OCI-LY7 (cell line): ENCODE measurements around the gene ENG. TPM values are rescaled to one million over a fixed set of nuclear protein-coding genes. Genes with fewer than 3 reads are reported as not detected.

ENCODE experiments used
- BruUV-seq: library from RNA; stranded (reverse); fragments of 400-500 nt; replicated peaks from 2 replicates; lab custom pipeline; 2021; lab: Mats Ljungman, UMichigan
- CTCF ChIA-PET: fragments of 300-600 bp; sonication (Branson Sonifier 250); formaldehyde crosslinking; loops from one replicate; lab custom pipeline; 2022; ENCODE audit warnings: antibody characterized with exemption; ENCODE audit not compliant: unreplicated experiment; lab: Charles Lee
- POLR2A ChIA-PET: fragments of 300-600 bp; sonication (Branson Sonifier 250); formaldehyde crosslinking; loops from one replicate; lab custom pipeline; 2022; ENCODE audit warnings: antibody characterized with exemption; lab: Charles Lee
- DNase-seq: peaks from one replicate; pipeline ENCODE4 v3.0.0-alpha.2; 2015; ENCODE audit warnings: low spot score
- H2AFZ ChIP-seq: fragments of 200-600 bp; sonication (generic), shearing (Covaris generic); 2 replicates; pipeline ENCODE4 v1.6.1; 2014; ENCODE audit warnings: mild to moderate bottlenecking, antibody characterized with exemption, low read length, moderate library complexity
- H3K27ac ChIP-seq: fragments of 200-600 bp; sonication (generic); 2 replicates; pipeline ENCODE4 v1.5.1; 2014; ENCODE audit warnings: mixed run types, low read depth, mild to moderate bottlenecking, moderate library complexity, low read length, inconsistent platforms; ENCODE audit not compliant: poor library complexity, severe bottlenecking
- H3K36me3 ChIP-seq: fragments of 200-600 bp; sonication (generic); 2 replicates; pipeline ENCODE4 v1.6.1; 2014; ENCODE audit warnings: mild to moderate bottlenecking, antibody characterized with exemption, low read length, moderate library complexity, mixed read lengths; ENCODE audit not compliant: insufficient read depth
- H3K4me1 ChIP-seq: fragments of 200-600 bp; sonication (generic); 2 replicates; pipeline ENCODE4 v1.5.1; 2014; ENCODE audit warnings: mild to moderate bottlenecking, low read length; ENCODE audit not compliant: insufficient read depth, poor library complexity, severe bottlenecking
- H3K4me2 ChIP-seq: fragments of 200-600 bp; sonication (generic); 2 replicates; pipeline ENCODE4 v1.6.1; 2014; ENCODE audit warnings: mild to moderate bottlenecking, low read length
- H3K4me3 ChIP-seq: fragments of 200-600 bp; sonication (generic); 2 replicates; pipeline ENCODE4 v1.5.1; 2014; ENCODE audit warnings: mild to moderate bottlenecking, low read depth, low read length; ENCODE audit not compliant: poor library complexity, severe bottlenecking
- H3K79me2 ChIP-seq: fragments of 200-600 bp; sonication (generic); 2 replicates; pipeline ENCODE4 v1.6.1; 2016; ENCODE audit warnings: low read depth, mild to moderate bottlenecking, low read length, moderate library complexity, mixed read lengths; ENCODE audit not compliant: insufficient read depth
- H3K9me2 ChIP-seq: fragments of 200-600 bp; sonication (generic); 2 replicates; pipeline ENCODE4 v1.6.1; 2016; ENCODE audit warnings: mild to moderate bottlenecking, low read length, mixed read lengths; ENCODE audit not compliant: insufficient read depth
- H3K9me3 ChIP-seq: fragments of 200-600 bp; sonication (generic); 2 replicates; pipeline ENCODE4 v1.6.1; 2014; ENCODE audit warnings: mild to moderate bottlenecking, mixed run types, low read length, mixed read lengths
- H4K20me1 ChIP-seq: fragments of 200-600 bp; sonication (generic); 2 replicates; pipeline ENCODE4 v1.6.1; 2014; ENCODE audit warnings: mild to moderate bottlenecking, antibody characterized with exemption, low read length, moderate library complexity, mixed read lengths; ENCODE audit not compliant: insufficient read depth
- EZH2phosphoT487 ChIP-seq: fragments of 200-600 bp; sonication (generic); IDR thresholded peaks from 2 replicates; pipeline ENCODE4 v1.6.1; 2018; ENCODE audit warnings: low read depth, borderline replicate concordance, mild to moderate bottlenecking, mixed run types, antibody characterized with exemption, low read length, moderate library complexity, mixed read lengths
- intact Hi-C: fragments of 100-400 bp; cut with micrococcal nuclease; formaldehyde crosslinking; loops from one replicate; pipeline ENCODE4 v1.10.0; 2022; ENCODE audit not compliant: unreplicated experiment
- total RNA-seq, 2 experiments: library from RNA; depleted of rRNA in 1 of 2; stranded (reverse); fragments of >200 nt in 1 of 2; shearing (Covaris generic) in 1 of 2; gene quantifications; 2 replicates each; pipeline ENCODE4 v1.2.3, GENCODE V29; 2014 to 2022
- TF ChIP-seq, protein P1 (sequence below): fragments of 200-600 bp; sonication (generic); conservative IDR thresholded peaks from 2 replicates; pipeline ENCODE4 v1.5.1; 2014; ENCODE audit warnings: mild to moderate bottlenecking, antibody characterized with exemption, low read length, moderate library complexity, mixed read lengths

Gene ENG
- total RNA-seq, 2 experiments from 2014 or later: not detected

DNA sequence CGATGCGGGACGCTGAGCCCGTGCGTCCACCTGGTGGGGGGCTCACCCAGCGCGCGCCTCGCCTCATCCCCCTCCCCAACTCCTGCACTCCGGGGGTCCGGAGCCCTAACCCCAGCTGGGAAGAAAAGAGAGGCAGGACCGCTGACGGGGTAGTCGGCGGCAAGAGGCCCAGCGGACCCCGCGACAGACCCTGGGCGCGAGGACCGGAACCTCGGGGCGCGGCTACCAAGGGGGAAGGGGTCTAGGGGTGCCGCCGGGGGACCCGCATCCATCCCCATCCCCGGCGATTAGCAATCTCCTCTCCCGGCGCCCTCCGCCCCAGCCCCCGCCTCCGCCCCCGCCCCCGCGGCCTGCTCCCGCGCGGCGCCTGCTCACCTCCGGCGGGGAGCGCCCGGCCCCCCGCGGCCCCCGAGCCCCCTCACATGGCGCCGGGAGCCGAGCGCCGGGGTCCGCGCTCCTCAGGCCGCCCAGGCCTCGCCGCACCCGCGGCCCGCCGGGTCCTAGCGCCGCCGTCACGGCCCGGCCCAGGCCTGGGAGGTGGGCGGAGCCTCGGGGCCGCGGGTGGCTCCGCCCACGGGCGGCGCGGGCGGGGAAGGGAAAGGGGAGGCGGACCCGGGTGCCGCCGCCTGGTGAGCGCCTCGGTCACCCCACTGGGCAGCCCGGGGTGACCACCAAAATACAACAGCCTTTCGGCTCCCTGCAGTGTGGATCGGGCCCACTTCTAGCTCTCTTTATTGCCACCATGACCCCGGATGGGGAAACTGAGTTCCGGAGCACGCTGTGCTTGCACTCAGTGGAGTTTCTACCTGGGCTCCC, 44.9 kb upstream of the ENG start, which contains the start of gene ST6GALNAC6:
Gene ST6GALNAC6, minus strand, starts transcription at position 476 of the 816 bp plus-strand sequence. CDS start 1,622 bp downstream, outside the sequence.
- POLR2A ChIA-PET: interaction anchor here (1.0 to 2.0 kb wide), 2 partner anchors 16 to 173 kb away, joined by 3 to 5 read pairs; no protein-coding TSS in a partner anchor
- Histone ChIP-seq H3K4me3 (peak within 1 kb of the TSS; percentile 81), H4K20me1 (0 out of 2 replicates have a peak, but pooled peaks cover 3% of the 10 kb centered on the region), H3K36me3 (peaks cover 31% of the 10 kb centered on the region), H2AFZ (no peak within 1 kb of the TSS; the same call in 1 of the 2 replicates), H3K9me2 (no peaks in the 10 kb centered on the region), H3K9me3 (no peaks in the 10 kb centered on the region), H3K27ac (peak within 1 kb of the TSS; percentile 94), H3K4me1 (peaks cover 67% of the 10 kb centered on the region), H3K79me2 (no peaks in the 10 kb centered on the region), H3K4me2 (peak within 1 kb of the TSS; percentile 91)
- intact Hi-C loops: no loop called here
- DNase-seq: peak; percentile 88
- TF ChIP-seq EZH2phosphoT487: no peak
- TF ChIP-seq, protein P1, sequence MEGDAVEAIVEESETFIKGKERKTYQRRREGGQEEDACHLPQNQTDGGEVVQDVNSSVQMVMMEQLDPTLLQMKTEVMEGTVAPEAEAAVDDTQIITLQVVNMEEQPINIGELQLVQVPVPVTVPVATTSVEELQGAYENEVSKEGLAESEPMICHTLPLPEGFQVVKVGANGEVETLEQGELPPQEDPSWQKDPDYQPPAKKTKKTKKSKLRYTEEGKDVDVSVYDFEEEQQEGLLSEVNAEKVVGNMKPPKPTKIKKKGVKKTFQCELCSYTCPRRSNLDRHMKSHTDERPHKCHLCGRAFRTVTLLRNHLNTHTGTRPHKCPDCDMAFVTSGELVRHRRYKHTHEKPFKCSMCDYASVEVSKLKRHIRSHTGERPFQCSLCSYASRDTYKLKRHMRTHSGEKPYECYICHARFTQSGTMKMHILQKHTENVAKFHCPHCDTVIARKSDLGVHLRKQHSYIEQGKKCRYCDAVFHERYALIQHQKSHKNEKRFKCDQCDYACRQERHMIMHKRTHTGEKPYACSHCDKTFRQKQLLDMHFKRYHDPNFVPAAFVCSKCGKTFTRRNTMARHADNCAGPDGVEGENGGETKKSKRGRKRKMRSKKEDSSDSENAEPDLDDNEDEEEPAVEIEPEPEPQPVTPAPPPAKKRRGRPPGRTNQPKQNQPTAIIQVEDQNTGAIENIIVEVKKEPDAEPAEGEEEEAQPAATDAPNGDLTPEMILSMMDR: no peak
- CTCF ChIA-PET: interaction anchor here (0.6 kb wide), 1 partner anchor 23 kb away, joined by 3 read pairs; no protein-coding TSS in a partner anchor
- no TSS peak for BruUV-seq

DNA sequence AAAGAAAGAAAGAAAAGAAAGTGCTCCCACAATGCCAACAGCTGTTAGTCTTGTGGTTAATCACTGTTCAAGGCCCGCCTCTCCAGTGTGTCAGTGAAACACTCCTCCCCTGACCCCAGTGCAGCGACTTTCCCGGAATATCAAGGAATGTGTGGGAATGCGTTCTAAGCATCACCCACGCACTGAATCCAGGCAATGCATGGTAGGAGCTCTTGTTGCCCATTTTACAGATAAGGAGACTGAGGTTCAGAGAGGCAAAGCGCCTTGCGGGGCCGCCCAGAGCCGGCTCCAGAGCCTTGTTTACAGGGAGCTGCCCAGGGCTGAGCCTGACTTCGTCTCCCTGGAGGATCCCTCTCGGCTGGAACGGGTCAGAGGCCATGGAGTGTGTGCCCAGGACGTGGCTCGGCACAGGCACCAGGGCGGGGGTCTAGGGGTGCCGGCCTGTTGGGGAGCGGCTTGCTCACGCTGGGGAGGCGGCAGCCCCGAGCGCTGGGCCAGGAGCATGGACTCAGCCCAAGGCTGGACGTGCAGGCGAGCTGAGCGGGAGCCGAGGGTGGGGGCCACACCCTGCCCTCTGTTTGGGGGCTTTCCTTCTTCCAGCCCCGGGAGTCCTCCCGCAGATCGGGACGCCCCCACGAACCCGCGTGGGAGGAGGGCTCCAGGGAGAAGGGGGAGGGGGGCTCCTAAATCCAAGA, 44.1 kb upstream of the ENG start:
- H3K4me2 ChIP-seq: peak overlapping the region; percentile 91
- no peaks in the 10 kb centered on the region for H3K9me2 ChIP-seq
- 0 out of 2 replicates have a peak, but pooled peaks cover 7% of the 10 kb centered on the region for H3K9me3 ChIP-seq
- intact Hi-C loops: no loop called here
- H3K79me2 ChIP-seq: no peaks in the 10 kb centered on the region
- H3K27ac ChIP-seq: peak overlapping the region; percentile 42
- peaks cover 36% of the 10 kb centered on the region for H3K36me3 ChIP-seq
- peak; percentile 33 for DNase-seq
- BruUV-seq: no TSS peak
- TF ChIP-seq, protein P1: no peak
- no peak for TF ChIP-seq EZH2phosphoT487
- H4K20me1 ChIP-seq: 0 out of 2 replicates have a peak, but pooled peaks cover 3% of the 10 kb centered on the region
- H3K4me3 ChIP-seq: peak overlapping the region; percentile 81
- POLR2A ChIA-PET: interaction anchor here (0.7 to 2.0 kb wide), 2 partner anchors 17 to 1506 kb away, joined by 4 to 5 read pairs; no protein-coding TSS in a partner anchor
- H2AFZ ChIP-seq: no peak overlapping the region; the same call in 1 of the 2 replicates
- CTCF ChIA-PET: interaction anchor here (0.6 kb wide), 1 partner anchor 24 kb away, joined by 3 read pairs; no protein-coding TSS in a partner anchor
- peaks cover 59% of the 10 kb centered on the region for H3K4me1 ChIP-seq
